Measurements from ENCODE around the gene FGD4. TPM values are rescaled to one million over a fixed set of nuclear protein-coding genes. Genes with fewer than 3 reads are reported as not detected.
A peak's percentile ranks its signal among the peaks of the same experiment; 100 is the strongest.

The FGD4 gene
- total RNA-seq, 2 donors from 2014 or later, result 0.09 to 1.7 TPM

- Mint-ChIP-seq H3K36me3 (ENCODE audit: insufficient read depth in 2 of 2) (no peaks in the 10 kb centered on the region), H3K4me1 (ENCODE audit: low read depth) (no peaks in the 10 kb centered on the region), H3K27ac (no peak overlapping the region), H3K27me3 (ENCODE audit: low read depth) (peaks cover 6% of the 10 kb centered on the region), H3K9me3 (no peaks in the 10 kb centered on the region), H3K4me3 (no peak overlapping the region)
- DNase-seq, result no peak
- peak in 1 of 2 donors; percentile 19 for ATAC-seq (replicated peaks in 1 of 2)
These were observed 20.2 kb downstream of the FGD4 start for GRCh38 chr12:32419520-32419960.

GRCh38 chr12:32420356-32420755 is 21.0 kb downstream of the FGD4 start:
- ATAC-seq (replicated peaks in 1 of 2) (no peak), DNase-seq (no peak)
- H3K27ac Mint-ChIP-seq, result no peak overlapping the region
- peaks cover 6% of the 10 kb centered on the region for H3K27me3 Mint-ChIP-seq (ENCODE audit: low read depth)
- no peak overlapping the region for H3K4me3 Mint-ChIP-seq
- no peaks in the 10 kb centered on the region for H3K4me1 Mint-ChIP-seq (ENCODE audit: low read depth)
- H3K9me3 Mint-ChIP-seq, result no peaks in the 10 kb centered on the region
- no peaks in the 10 kb centered on the region for H3K36me3 Mint-ChIP-seq (ENCODE audit: insufficient read depth in 2 of 2)

- Mint-ChIP-seq H3K4me1 (ENCODE audit: low read depth) (no peaks in the 10 kb centered on the region), H3K9me3 (peaks cover 8 to 11% of the 10 kb centered on the region in 2 donors), H3K4me3 (no peak overlapping the region), H3K27me3 (ENCODE audit: low read depth) (peaks cover 4% of the 10 kb centered on the region), H3K27ac (no peak overlapping the region), H3K36me3 (ENCODE audit: insufficient read depth in 2 of 2) (peaks cover 9 to 11% of the 10 kb centered on the region in 2 donors)
- DNase-seq (no peak), ATAC-seq (replicated peaks in 1 of 2) (no peak)
These were observed 24.2 kb downstream of the FGD4 start for GRCh38 chr12:32423559-32423958.

DNA sequence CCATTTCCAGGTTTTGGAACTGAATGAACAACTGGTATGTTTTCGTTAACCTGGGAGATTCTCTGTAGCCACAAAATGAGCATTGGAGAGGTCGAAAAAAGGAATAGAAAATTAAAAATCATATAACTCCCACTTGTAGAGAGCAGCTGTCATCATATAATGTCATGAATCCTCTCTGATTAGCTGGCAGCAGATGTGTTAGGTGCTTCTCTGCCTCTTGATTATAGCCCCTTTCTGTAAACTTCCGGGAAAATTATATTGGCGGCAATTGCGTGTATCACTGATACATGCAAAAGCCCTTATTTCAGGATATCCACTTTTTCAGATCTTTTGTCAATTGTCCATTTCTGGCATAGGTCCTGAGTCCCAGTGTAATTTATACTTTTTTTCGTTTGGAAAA is 31.7 kb downstream of the FGD4 start:
- Mint-ChIP-seq H3K4me1 (ENCODE audit: low read depth) (no peaks in the 10 kb centered on the region), H3K4me3 (no peak overlapping the region), H3K27me3 (ENCODE audit: low read depth) (peaks cover 10% of the 10 kb centered on the region), H3K27ac (no peak overlapping the region), H3K9me3 (peaks cover 12 to 13% of the 10 kb centered on the region in 2 donors), H3K36me3 (ENCODE audit: insufficient read depth in 2 of 2) (peaks cover 12 to 15% of the 10 kb centered on the region in 2 donors)
- no peak for DNase-seq
- no peak for ATAC-seq (replicated peaks in 1 of 2)

GRCh38 chr12:32435921-32436705 is 36.8 kb downstream of the FGD4 start:
- Mint-ChIP-seq H3K36me3 (ENCODE audit: insufficient read depth in 2 of 2) (no peaks in the 10 kb centered on the region), H3K27ac (no peak overlapping the region), H3K27me3 (ENCODE audit: low read depth) (no peaks in the 10 kb centered on the region), H3K4me3 (no peak overlapping the region), H3K9me3 (no peaks in the 10 kb centered on the region), H3K4me1 (ENCODE audit: low read depth) (no peaks in the 10 kb centered on the region)
- DNase-seq, result no peak
- ATAC-seq (replicated peaks in 1 of 2), result no peak

- Mint-ChIP-seq H3K4me1 (ENCODE audit: low read depth) (no peaks in the 10 kb centered on the region), H3K27me3 (ENCODE audit: low read depth) (no peaks in the 10 kb centered on the region), H3K36me3 (ENCODE audit: insufficient read depth in 2 of 2) (no peaks in the 10 kb centered on the region), H3K27ac (no peak overlapping the region), H3K9me3 (no peaks in the 10 kb centered on the region), H3K4me3 (no peak overlapping the region)
- ATAC-seq (replicated peaks in 1 of 2) (no peak), DNase-seq (no peak)
These were observed 37.7 kb downstream of the FGD4 start for GRCh38 chr12:32437095-32437515.

DNA sequence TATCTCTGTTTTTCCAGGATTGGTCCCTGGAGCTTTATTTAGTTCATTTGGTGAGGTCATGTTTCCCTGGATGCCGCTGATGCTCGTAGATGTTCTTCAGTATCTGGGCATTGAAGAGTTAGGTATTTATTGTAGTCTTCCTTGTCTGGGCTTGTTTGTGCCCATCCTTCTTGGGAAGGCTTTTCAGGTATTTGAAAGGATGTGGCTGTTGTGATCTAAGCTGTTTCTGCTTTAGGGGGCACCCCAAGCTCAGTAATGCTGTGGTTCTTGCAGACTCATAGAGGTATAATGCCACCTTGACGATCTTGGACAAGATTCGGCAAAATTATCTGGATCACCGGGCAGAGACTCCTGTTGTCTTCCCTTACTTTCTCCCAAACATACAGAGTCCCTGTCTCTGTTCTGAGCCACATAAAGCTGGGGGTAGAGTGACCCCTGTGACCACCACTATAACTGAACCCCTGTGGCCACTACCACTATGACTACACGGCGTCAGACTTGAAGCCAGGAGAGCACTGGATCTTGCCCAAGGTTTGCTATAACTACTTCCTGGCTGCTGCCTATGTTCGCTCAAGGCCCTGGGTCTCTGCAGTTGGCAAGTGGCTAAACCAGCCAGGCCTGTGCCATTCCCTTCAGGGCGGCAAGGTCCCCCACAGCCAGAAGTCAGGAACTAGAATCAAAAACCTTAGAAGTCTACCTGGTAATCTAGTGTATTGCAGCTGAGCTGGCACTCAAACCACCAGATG is 40.9 kb downstream of the FGD4 start:
- ATAC-seq (replicated peaks in 1 of 2) (no peak), DNase-seq (no peak)
- Mint-ChIP-seq H3K36me3 (ENCODE audit: insufficient read depth in 2 of 2) (no peaks in the 10 kb centered on the region), H3K9me3 (no peaks in the 10 kb centered on the region), H3K4me1 (ENCODE audit: low read depth) (no peaks in the 10 kb centered on the region), H3K4me3 (no peak overlapping the region), H3K27me3 (ENCODE audit: low read depth) (no peaks in the 10 kb centered on the region), H3K27ac (no peak overlapping the region)

- H3K4me3 Mint-ChIP-seq, result no peak overlapping the region
- no peaks in the 10 kb centered on the region for H3K36me3 Mint-ChIP-seq (ENCODE audit: insufficient read depth in 2 of 2)
- H3K9me3 Mint-ChIP-seq, result no peaks in the 10 kb centered on the region
- ATAC-seq (replicated peaks in 1 of 2) (no peak), DNase-seq (no peak)
- no peak overlapping the region for H3K27ac Mint-ChIP-seq
- H3K4me1 Mint-ChIP-seq (ENCODE audit: low read depth), result peaks cover 7% of the 10 kb centered on the region
- no peaks in the 10 kb centered on the region for H3K27me3 Mint-ChIP-seq (ENCODE audit: low read depth)
These were observed 44.1 kb downstream of the FGD4 start for GRCh38 chr12:32443491-32443890.

DNA sequence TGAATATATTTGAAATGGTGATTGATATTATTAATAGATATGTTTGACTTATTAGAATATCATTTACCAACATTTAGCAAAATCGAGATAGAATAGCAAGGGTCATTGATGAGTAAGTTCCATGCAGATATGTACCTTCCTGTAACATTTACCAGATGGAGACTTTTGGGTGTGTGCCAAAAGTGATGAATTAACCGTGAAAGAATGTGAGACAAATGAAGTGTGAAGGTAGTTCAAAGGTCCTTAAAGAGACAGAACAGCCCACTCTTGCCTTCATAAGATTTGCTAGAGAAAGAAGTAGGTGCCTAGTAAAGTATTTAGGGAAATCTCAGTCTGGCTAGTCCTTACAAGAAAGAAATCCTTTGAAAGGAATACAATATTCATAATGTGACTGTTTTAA is 45.5 kb downstream of the FGD4 start:
- Mint-ChIP-seq H3K9me3 (no peaks in the 10 kb centered on the region), H3K27me3 (ENCODE audit: low read depth) (no peaks in the 10 kb centered on the region), H3K4me3 (no peak overlapping the region), H3K36me3 (ENCODE audit: insufficient read depth in 2 of 2) (no peaks in the 10 kb centered on the region), H3K4me1 (ENCODE audit: low read depth) (peaks cover 10% of the 10 kb centered on the region), H3K27ac (no peak overlapping the region)
- no peak for ATAC-seq (replicated peaks in 1 of 2)
- DNase-seq, result no peak

DNA sequence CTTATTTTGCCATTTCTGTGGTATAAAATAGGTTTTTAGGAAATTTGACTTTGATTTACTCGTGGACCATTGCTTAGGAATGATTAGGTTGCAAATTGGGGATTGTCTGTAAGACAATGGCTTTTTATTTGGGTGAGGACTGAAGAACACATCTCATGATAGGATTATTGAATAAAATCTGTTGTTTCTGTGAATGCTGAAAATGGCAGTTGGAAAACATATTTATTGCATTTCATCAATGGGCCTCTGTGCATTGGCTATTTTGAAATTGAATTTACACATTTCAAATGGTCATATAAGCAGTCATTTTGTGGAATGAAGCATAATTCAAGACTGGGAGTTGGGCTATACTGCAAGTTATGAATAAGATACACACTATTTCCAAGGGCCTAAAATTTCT is 46.0 kb downstream of the FGD4 start:
- DNase-seq (no peak), ATAC-seq (replicated peaks in 1 of 2) (no peak)
- Mint-ChIP-seq H3K27me3 (ENCODE audit: low read depth) (no peaks in the 10 kb centered on the region), H3K4me1 (ENCODE audit: low read depth) (peaks cover 10% of the 10 kb centered on the region), H3K4me3 (no peak overlapping the region), H3K27ac (no peak overlapping the region), H3K36me3 (ENCODE audit: insufficient read depth in 2 of 2) (no peaks in the 10 kb centered on the region), H3K9me3 (no peaks in the 10 kb centered on the region)

GRCh38 chr12:32446316-32447119 is 47.2 kb downstream of the FGD4 start:
- ATAC-seq (replicated peaks in 1 of 2) (no peak), DNase-seq (no peak)
- Mint-ChIP-seq H3K4me3 (no peak overlapping the region), H3K36me3 (ENCODE audit: insufficient read depth in 2 of 2) (no peaks in the 10 kb centered on the region), H3K27ac (no peak overlapping the region), H3K4me1 (ENCODE audit: low read depth) (peaks cover 10% of the 10 kb centered on the region), H3K9me3 (no peaks in the 10 kb centered on the region), H3K27me3 (ENCODE audit: low read depth) (no peaks in the 10 kb centered on the region)

- DNase-seq, result no peak
- H3K36me3 Mint-ChIP-seq (ENCODE audit: insufficient read depth in 2 of 2), result no peaks in the 10 kb centered on the region
- H3K4me3 Mint-ChIP-seq, result peak overlapping the region; percentile 10 to 27
- no peaks in the 10 kb centered on the region for H3K27me3 Mint-ChIP-seq (ENCODE audit: low read depth)
- no peak for ATAC-seq (replicated peaks in 1 of 2)
- no peaks in the 10 kb centered on the region for H3K9me3 Mint-ChIP-seq
- H3K27ac Mint-ChIP-seq, result peak overlapping the region; percentile 16
- peaks cover 10% of the 10 kb centered on the region for H3K4me1 Mint-ChIP-seq (ENCODE audit: low read depth)
These were observed 49.2 kb downstream of the FGD4 start for GRCh38 chr12:32448586-32448985.

DNA sequence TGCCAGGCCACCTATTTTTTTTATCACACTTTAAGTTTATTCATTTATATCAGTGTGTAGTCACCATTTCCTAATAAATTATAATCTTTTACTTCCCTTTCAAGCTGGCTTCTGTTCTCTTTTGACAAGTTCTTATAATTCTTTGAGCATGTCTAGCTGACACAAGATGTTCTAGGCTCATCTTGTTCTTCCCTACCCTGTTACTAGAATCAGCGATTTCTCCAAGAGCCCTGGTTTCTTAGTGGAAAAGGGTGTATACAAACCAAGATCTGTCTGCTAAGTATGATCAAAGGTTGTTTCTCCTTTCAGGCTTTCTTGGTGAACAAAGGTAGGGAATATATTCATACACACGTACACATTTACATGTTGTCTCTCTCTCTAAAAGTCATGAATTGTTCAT is 51.0 kb downstream of the FGD4 start:
- H3K27me3 Mint-ChIP-seq (ENCODE audit: low read depth), result no peaks in the 10 kb centered on the region
- no peak for DNase-seq
- peaks cover 10% of the 10 kb centered on the region for H3K4me1 Mint-ChIP-seq (ENCODE audit: low read depth)
- no peaks in the 10 kb centered on the region for H3K36me3 Mint-ChIP-seq (ENCODE audit: insufficient read depth in 2 of 2)
- H3K4me3 Mint-ChIP-seq, result no peak overlapping the region
- H3K27ac Mint-ChIP-seq, result no peak overlapping the region
- H3K9me3 Mint-ChIP-seq, result no peaks in the 10 kb centered on the region
- ATAC-seq (replicated peaks in 1 of 2), result no peak

Measured in activated T-cell treated with anti-CD3 and anti-CD28 coated beads, Interleukin-2, amount 50 U/mL, for 72 hours (primary cell).